ENCODE measurements around the gene PIM1.

Gene PIM1

GRCh38 chr6:37222125-37222967, 52.4 kb downstream of the PIM1 start:
- DNase-seq (ENCODE audit: low read depth in 1 of 2, low spot score in 1 of 2), result peak in 1 of 2 experiments; percentile 72
- TF ChIP-seq GABPA (IDR thresholded peaks at IDR 0.05; ENCODE audit: low read depth), result no peak
- no peak for TF ChIP-seq POLR2AphosphoS5 (IDR thresholded peaks at IDR 0.05; ENCODE audit: low read depth)
- no peak for TF ChIP-seq REST (IDR thresholded peaks at IDR 0.05; ENCODE audit: insufficient replicate concordance, low read depth)
- TF ChIP-seq CTCF (IDR thresholded peaks at IDR 0.05; ENCODE audit: insufficient read depth, low read length), result no peak
- peak; percentile 48; the same call in 1 of the 2 replicates for TF ChIP-seq SPI1 (IDR thresholded peaks at IDR 0.05; ENCODE audit: borderline replicate concordance, low read depth)
- H3K27me3 ChIP-seq (ENCODE audit: insufficient read depth, poor library complexity, severe bottlenecking), result no peaks in the 10 kb centered on the region
- no peak overlapping the region for H3K27ac ChIP-seq (replicated peaks)
- H3K4me3 ChIP-seq (replicated peaks; ENCODE audit: insufficient read depth, low read length), result peak overlapping the region; percentile 56

- H3K27ac ChIP-seq (replicated peaks), result no peak overlapping the region
- no peaks in the 10 kb centered on the region for H3K27me3 ChIP-seq (ENCODE audit: insufficient read depth, poor library complexity, severe bottlenecking)
- no peak overlapping the region for H3K4me3 ChIP-seq (replicated peaks; ENCODE audit: insufficient read depth, low read length)
- no peak for DNase-seq (ENCODE audit: low read depth in 1 of 2, low spot score in 1 of 2)
- TF ChIP-seq SPI1 (IDR thresholded peaks at IDR 0.05; ENCODE audit: borderline replicate concordance, low read depth), result no peak
- no peak for TF ChIP-seq CTCF (IDR thresholded peaks at IDR 0.05; ENCODE audit: insufficient read depth, low read length)
These were observed 53.0 kb downstream of the PIM1 start for GRCh38 chr6:37222992-37223391.

Data from HL-60 (cell line).